WTC11 (cell line): ENCODE data around the gene USP48. TPM values are rescaled to one million over a fixed set of nuclear protein-coding genes. Genes with fewer than 3 reads are reported as not detected.

Experiments
- ATAC-seq: fragments of 200-7000 bp; cut with Tn5 transposase; 2 replicates; pipeline ENCODE4 v1.10.0; 2021; ENCODE audit warnings: mild to moderate bottlenecking, moderate library complexity
- CTCF ChIA-PET: fragments of 300-600 bp; sonication (Branson Sonifier 250); formaldehyde crosslinking; loops from one replicate; lab custom pipeline; 2021; ENCODE audit warnings: antibody characterized with exemption; lab: Charles Lee
- POLR2A ChIA-PET: fragments of 350-600 bp; sonication (Branson Sonifier 250); formaldehyde crosslinking; loops from one replicate; lab custom pipeline; 2021; ENCODE audit warnings: antibody characterized with exemption; lab: Charles Lee
- DNase-seq: peaks from one replicate; pipeline ENCODE4 v3.0.0; 2021; ENCODE audit warnings: low spot score
- H3K27ac Mint-ChIP-seq: 2 replicates; pipeline ENCODE4 v1.8.0; 2021; ENCODE audit warnings: mixed read lengths
- H3K27me3 Mint-ChIP-seq: 2 replicates; pipeline ENCODE4 v1.8.0; 2021; ENCODE audit warnings: low read depth, mild to moderate bottlenecking, moderate library complexity, mixed read lengths
- H3K36me3 Mint-ChIP-seq: 2 replicates; pipeline ENCODE4 v1.8.0; 2021; ENCODE audit warnings: mixed read lengths
- H3K4me1 Mint-ChIP-seq: 2 replicates; pipeline ENCODE4 v1.8.0; 2022; ENCODE audit warnings: mixed read lengths
- H3K4me3 Mint-ChIP-seq: 2 replicates; pipeline ENCODE4 v1.8.0; 2021; ENCODE audit warnings: mild to moderate bottlenecking, moderate library complexity, mixed read lengths
- H3K9me3 Mint-ChIP-seq: 2 replicates; pipeline ENCODE4 v1.8.0; 2021; ENCODE audit warnings: mixed read lengths
- AFF4 ChIP-seq: sonication (generic); formaldehyde crosslinking; IDR thresholded peaks from 2 replicates; pipeline ENCODE4 v1.8.1; 2023; ENCODE audit warnings: mild to moderate bottlenecking, missing genetic modification reagents, borderline replicate concordance
- CREB1 ChIP-seq: sonication (generic); formaldehyde crosslinking; IDR thresholded peaks from 2 replicates; pipeline ENCODE4 v1.8.0; 2023; ENCODE audit warnings: mild to moderate bottlenecking, missing genetic modification reagents
- CREM ChIP-seq: sonication (generic); formaldehyde crosslinking; IDR thresholded peaks from 2 replicates; pipeline ENCODE4 v1.8.1; 2022; ENCODE audit warnings: mild to moderate bottlenecking, missing genetic modification reagents, moderate library complexity
- EMX1 ChIP-seq: fragments of 250-450 bp; sonication (Bioruptor Pico); IDR thresholded peaks from 2 replicates; pipeline ENCODE4 v1.8.0; 2021; ENCODE audit warnings: mild to moderate bottlenecking
- ESRRA ChIP-seq: sonication (generic); formaldehyde crosslinking; IDR thresholded peaks from 2 replicates; pipeline ENCODE4 v1.8.1; 2022; ENCODE audit warnings: mild to moderate bottlenecking, missing genetic modification reagents, borderline replicate concordance
- GRHL2 ChIP-seq: fragments of 250-450 bp; sonication (Bioruptor Pico); IDR thresholded peaks from 2 replicates; pipeline ENCODE4 v1.8.0; 2022; ENCODE audit warnings: mild to moderate bottlenecking, moderate library complexity; ENCODE audit not compliant: insufficient replicate concordance, severe bottlenecking
- HMGA2 ChIP-seq: fragments of 250-450 bp; sonication (Bioruptor Pico); IDR thresholded peaks from 2 replicates; pipeline ENCODE4 v1.4.0; 2021; ENCODE audit warnings: mild to moderate bottlenecking, moderate library complexity
- JAZF1 ChIP-seq: fragments of 250-450 bp; sonication (Bioruptor Pico); IDR thresholded peaks from 2 replicates; pipeline ENCODE4 v1.9.0; 2021; ENCODE audit warnings: moderate library complexity, mild to moderate bottlenecking, inconsistent platforms
- MYBL2 ChIP-seq: sonication (generic); formaldehyde crosslinking; IDR thresholded peaks from 2 replicates; pipeline ENCODE4 v1.8.1; 2023; ENCODE audit warnings: mild to moderate bottlenecking, moderate library complexity, missing genetic modification reagents
- NFYB ChIP-seq: sonication (generic); formaldehyde crosslinking; conservative IDR thresholded peaks from 2 replicates; pipeline ENCODE4 v1.8.0; 2022; ENCODE audit warnings: low read depth, missing genetic modification reagents
- NR1H2 ChIP-seq: sonication (generic); formaldehyde crosslinking; IDR thresholded peaks from 2 replicates; pipeline ENCODE4 v1.9.0; 2021; ENCODE audit warnings: mild to moderate bottlenecking, moderate library complexity, missing genetic modification reagents
- NR3C1 ChIP-seq: sonication (generic); formaldehyde crosslinking; conservative IDR thresholded peaks from 2 replicates; pipeline ENCODE4 v1.8.1; 2023; ENCODE audit warnings: low read depth, mild to moderate bottlenecking, missing genetic modification reagents
- SMAD4 ChIP-seq: sonication (generic); formaldehyde crosslinking; IDR thresholded peaks from 2 replicates; pipeline ENCODE4 v1.8.0; 2022; ENCODE audit warnings: mild to moderate bottlenecking, missing genetic modification reagents
- SOX15 ChIP-seq: fragments of 250-450 bp; sonication (Bioruptor Pico); IDR thresholded peaks from 2 replicates; pipeline ENCODE4 v1.9.0; 2021; ENCODE audit warnings: mild to moderate bottlenecking
- TEAD4 ChIP-seq: sonication (generic); formaldehyde crosslinking; IDR thresholded peaks from 2 replicates; pipeline ENCODE4 v1.8.0; 2022; ENCODE audit warnings: mild to moderate bottlenecking, missing genetic modification reagents
- TP53 ChIP-seq: sonication (generic); formaldehyde crosslinking; IDR thresholded peaks from 2 replicates; pipeline ENCODE4 v1.8.1; 2023; ENCODE audit warnings: mild to moderate bottlenecking, missing genetic modification reagents
- ZMAT4 ChIP-seq: fragments of 250-450 bp; sonication (Bioruptor Pico); IDR thresholded peaks from 2 replicates; pipeline ENCODE4 v1.9.0; 2021; ENCODE audit warnings: mild to moderate bottlenecking
- ZNF416 ChIP-seq: fragments of 250-450 bp; sonication (Bioruptor Pico); IDR thresholded peaks from 2 replicates; pipeline ENCODE4 v1.9.0; 2021; ENCODE audit warnings: mild to moderate bottlenecking, inconsistent platforms
- total RNA-seq: library from RNA; stranded (reverse); gene quantifications from 3 replicates; pipeline ENCODE4 v1.2.3, GENCODE V29; 2021

USP48 gene
- total RNA-seq, 1 experiment from 2014 or later = 86.9 TPM

GRCh38 chr1:21662426-21663247 lies 120.3 kb downstream of the USP48 start:
- CTCF ChIA-PET = interaction anchor here (1.4 kb wide), 1 partner anchor 360 kb away, joined by 4 read pairs; no protein-coding TSS in a partner anchor
- Mint-ChIP-seq H3K36me3 (no peaks in the 10 kb centered on the region), H3K27ac (no peak overlapping the region), H3K4me3 (no peak overlapping the region), H3K4me1 (peaks cover 15% of the 10 kb centered on the region), H3K9me3 (no peaks in the 10 kb centered on the region), H3K27me3 (peaks cover 31% of the 10 kb centered on the region)
- no peak for TF ChIP-seq AFF4 (CRISPR knock-in tag)
- no peak for TF ChIP-seq NR1H2 (CRISPR knock-in tag)
- no peak for TF ChIP-seq EMX1 (CRISPR knock-in tag)
- no peak for TF ChIP-seq TP53 (CRISPR knock-in tag)
- no peak for TF ChIP-seq NR3C1
- TF ChIP-seq MYBL2 (CRISPR knock-in tag) = no peak
- TF ChIP-seq CREM (CRISPR knock-in tag) = no peak
- DNase-seq (no peak), ATAC-seq (no peak)
- POLR2A ChIA-PET = no interaction called here

GRCh38 chr1:21661886-21662285 lies 121.1 kb downstream of the USP48 start:
- ATAC-seq (no peak), DNase-seq (no peak)
- Mint-ChIP-seq H3K27me3 (peaks cover 25% of the 10 kb centered on the region), H3K27ac (no peak overlapping the region), H3K9me3 (no peaks in the 10 kb centered on the region), H3K36me3 (no peaks in the 10 kb centered on the region), H3K4me1 (peaks cover 15% of the 10 kb centered on the region), H3K4me3 (no peak overlapping the region)
- TF ChIP-seq ESRRA (CRISPR knock-in tag) (no peak), SMAD4 (no peak), ZMAT4 (CRISPR knock-in tag) (no peak), CREM (CRISPR knock-in tag) (no peak), JAZF1 (CRISPR knock-in tag) (no peak), ZNF416 (CRISPR knock-in tag) (no peak), GRHL2 (no peak), NFYB (CRISPR knock-in tag) (no peak), CREB1 (CRISPR knock-in tag) (no peak), TEAD4 (CRISPR knock-in tag) (no peak), SOX15 (CRISPR knock-in tag) (no peak), HMGA2 (CRISPR knock-in tag) (no peak)
- ChIA-PET POLR2A (no interaction called here), CTCF (no interaction called here)

DNA sequence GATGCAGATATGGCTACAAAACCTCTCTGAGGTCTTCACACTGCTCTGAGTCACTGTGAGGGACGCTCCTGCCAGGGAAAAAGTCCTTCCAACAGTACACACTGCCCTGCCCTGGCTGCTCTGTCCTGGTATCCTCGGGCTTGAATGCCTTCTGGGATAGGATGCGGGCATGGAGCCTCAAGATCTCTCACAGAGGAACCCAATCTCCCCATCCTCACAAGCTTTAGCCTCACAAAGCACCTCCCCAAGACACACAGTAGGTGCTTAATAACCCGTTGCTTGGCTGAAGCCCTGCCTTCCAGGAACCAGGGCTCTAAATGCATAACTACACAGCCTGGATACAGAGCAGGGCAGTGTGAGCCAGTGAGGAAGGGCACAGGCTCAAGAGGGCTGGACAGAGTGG lies 123.0 kb downstream of the USP48 start:
- Mint-ChIP-seq H3K9me3 (no peaks in the 10 kb centered on the region), H3K27me3 (peaks cover 25% of the 10 kb centered on the region), H3K4me3 (peak overlapping the region; percentile 77), H3K36me3 (no peaks in the 10 kb centered on the region), H3K4me1 (peaks cover 15% of the 10 kb centered on the region), H3K27ac (no peak overlapping the region)
- ChIA-PET CTCF (interaction anchor here (0.8 to 2.5 kb wide), 11 partner anchors 12 to 363 kb away, joined by 3 to 11 read pairs (median 4); partner anchors contain the start of gene ALPL), POLR2A (interaction anchor here (0.8 kb wide), 1 partner anchor 10 kb away, joined by 4 read pairs; no protein-coding TSS in a partner anchor)
- ATAC-seq (no peak), DNase-seq (no peak)
- no peak for TF ChIP-seq SMAD4
